Hematopoietic multipotent progenitor cell treated with erythropoietin and hydrocortisone succinate and interleukin-3 and kit ligand, for 15 days (in vitro differentiated cells): ENCODE measurements around the gene DNAJB5.
"Not testable (repeated sequence)": the region's sequence is repeated elsewhere in the genome, so short reads cannot be mapped to it uniquely, and the experiment has no call there.

Experiments
- DNase-seq: peaks from one replicate; pipeline ENCODE4 v3.0.0-alpha.2; 2015; ENCODE audit warnings: low spot score

Gene DNAJB5

DNA sequence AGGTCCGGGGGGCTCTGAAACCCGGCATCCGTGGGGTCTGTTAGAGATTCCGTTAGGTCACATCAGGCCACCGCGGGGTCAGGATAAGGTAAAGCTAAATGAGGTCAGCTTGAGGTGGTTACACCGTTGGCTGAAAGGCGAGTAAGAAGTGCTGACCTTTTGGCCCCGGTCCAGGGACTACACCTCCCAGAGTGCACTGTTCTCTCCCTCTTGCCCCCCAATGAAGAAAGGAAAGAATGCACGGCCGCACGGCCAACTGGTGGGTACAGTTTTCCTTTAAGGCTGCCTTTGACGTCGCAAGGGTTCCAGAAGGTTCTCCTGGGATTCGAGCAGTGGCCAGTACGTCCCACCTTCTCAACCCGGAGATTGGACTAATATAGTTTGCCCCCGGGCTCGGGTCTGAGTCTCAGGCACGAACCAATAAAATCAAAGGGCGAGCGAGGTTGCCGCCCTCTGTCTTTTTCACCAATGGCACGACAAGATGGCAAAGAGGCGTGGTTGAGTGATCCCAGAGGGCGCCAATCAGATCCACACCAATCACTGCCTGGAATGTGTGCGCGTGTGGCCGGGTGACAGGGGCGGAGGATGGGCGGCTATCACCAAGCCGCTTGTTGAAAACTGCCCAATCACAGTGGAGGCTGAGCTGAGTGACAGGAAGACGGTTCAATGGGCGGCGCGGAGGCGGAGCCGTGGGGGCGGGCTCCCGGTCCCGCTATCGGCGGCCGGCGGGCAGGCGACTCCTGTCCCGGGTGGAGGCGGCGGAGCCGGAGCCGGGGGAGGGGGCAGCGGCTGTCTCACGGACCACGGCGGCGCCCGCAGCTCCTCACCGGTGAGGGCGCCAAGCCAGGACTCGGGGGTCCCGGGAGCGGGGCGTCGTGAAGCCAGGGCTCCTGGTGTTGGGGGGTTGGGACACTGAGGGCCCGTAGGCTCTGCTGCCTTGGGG is at the start of gene DNAJB5:
DNAJB5 (plus strand) TSS at position 743 of the 943 bp plus-strand sequence. CDS start 886 bp downstream, outside the sequence.
- peak; percentile 79 for DNase-seq

GRCh38 chr9:34939989-34940388 is 49.6 kb upstream of the DNAJB5 start:
- DNase-seq = not testable (repeated sequence)

DNA sequence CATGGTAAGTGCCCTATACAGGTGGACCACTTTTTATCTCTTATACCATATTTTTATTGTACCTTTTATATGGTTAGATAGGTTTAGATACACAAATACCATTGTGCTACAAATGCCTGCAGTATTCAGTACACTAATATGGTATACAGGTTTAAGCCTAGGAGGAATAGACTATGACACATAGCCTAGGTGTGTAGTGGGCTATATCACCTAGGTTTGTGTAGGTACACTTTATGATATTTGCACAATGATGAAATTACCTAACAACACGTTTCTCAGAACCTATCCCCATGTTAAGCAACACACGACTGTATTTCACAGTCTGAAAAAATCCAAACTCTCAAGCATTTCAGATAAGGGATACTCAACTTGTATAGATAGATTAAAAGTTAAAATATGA is 41.1 kb upstream of the DNAJB5 start:
- no peak for DNase-seq

DNA sequence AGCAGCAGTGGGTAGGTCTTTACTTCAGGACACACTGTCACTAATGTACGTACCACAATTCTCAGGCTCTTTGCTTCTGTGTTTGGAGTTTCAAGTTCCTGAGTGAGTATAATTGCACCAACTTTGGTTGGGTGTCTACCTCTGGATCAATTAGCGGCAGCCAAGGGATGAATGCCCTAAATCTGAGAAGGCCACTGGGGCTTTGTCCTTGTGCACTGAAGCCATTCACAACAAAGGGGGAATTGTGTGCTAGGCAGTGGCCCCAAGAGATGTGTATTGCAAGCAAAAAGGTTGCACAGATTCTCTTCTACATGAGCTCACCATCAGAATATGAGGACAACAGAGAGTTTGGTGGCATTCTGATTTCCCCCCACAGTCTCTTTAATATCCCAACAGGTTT is 35.3 kb upstream of the DNAJB5 start:
- no peak for DNase-seq

DNA sequence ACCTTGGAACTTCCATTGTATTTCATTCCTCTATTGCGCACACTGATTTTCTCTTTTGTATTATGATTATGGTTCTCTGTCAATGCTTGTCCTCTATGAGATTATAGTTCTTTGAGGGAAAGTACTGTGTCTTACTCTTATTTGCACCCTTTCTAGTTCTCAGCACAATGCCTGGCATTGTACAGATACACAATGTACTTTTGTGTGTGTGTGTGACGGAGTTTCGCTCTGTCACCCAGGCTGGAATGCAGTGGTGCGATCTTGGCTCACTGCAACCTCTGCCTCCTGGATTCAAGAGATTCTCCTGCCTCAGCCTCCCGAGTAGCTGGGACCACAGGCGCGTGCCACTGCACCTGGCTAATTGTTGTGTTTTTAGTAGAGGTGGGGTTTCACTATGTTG is 33.5 kb upstream of the DNAJB5 start:
- not testable (repeated sequence) for DNase-seq

- no peak for DNase-seq
These were observed 32.9 kb upstream of the DNAJB5 start for GRCh38 chr9:34956648-34957047.

DNA sequence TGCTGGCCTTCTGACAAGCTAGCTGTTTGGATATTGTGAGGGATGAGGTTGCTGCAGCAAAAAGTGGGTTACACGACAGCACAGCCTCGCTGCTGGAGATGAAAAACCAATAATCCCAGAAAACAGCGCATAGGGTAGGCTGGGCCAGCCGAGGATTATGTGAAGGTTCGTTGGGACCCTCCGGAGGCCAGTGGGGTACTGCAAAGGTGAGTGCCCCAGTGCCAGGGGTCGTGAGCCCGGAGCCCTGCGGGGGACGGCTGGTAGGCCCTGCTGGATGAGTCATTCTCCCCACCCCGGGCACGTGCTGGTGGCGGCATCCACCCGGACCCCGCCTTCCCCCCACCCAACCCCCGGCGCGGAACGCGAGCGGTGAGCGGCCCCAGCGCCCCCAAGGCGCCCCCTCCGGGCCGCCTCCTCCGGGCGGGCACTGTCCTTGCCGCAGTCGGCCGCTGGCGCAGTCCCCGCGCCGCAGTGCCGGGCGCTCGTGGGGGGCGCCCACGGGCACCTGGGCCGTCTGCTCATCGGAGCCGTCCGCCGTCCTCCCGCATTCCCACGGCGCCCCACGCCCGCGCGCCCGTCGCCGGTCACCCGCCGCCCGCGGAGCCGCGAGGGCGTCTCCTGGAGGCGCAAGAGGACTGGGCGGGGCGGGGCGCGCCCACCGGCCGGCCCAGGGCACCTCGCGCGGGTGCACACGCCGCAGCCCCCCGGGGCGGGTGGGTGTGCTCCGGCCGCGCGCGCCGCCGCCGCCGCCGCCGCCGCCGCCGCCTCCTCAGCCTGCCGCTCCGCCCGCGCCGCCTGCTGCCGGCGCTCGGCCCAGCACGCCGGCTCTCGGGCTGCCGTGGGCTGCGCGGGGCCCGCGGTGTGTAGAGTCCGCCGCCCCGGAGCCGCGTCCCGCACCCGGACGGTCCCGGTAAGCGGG is 31.8 kb upstream of the DNAJB5 start, which contains the start of gene PHF24:
PHF24 (plus strand) TSS at position 794 of the 919 bp plus-strand sequence. CDS start 13,014 bp downstream, outside the sequence.
- DNase-seq = no peak

DNA sequence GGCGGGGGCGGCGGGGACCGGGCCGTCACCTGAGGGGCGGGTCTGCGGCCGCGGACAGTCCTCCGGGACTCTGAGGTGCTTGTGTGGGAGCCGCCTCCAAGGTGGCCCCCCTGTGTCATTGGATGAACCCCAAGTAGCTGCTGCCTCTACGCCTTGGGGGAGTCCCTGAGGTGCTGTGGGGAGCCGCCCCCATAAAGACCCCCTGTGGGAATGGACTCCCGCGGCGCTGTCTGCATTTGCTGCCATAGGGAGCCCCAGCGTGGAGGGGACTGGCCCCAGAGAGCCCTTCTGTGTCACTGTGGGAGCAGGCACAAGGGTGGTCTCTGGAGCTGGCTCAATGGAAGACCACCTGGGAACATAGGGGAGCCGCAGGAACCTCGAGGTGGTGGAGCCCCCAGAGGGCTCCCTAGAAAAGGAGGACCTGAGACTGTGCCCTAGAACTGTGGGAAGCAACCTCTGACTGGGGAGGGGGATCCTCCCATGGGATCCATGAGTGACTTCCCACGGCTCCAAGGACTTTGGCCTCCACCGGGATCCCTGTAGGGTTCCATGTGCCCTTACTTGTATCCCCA is 31.0 kb upstream of the DNAJB5 start:
- DNase-seq = no peak

DNA sequence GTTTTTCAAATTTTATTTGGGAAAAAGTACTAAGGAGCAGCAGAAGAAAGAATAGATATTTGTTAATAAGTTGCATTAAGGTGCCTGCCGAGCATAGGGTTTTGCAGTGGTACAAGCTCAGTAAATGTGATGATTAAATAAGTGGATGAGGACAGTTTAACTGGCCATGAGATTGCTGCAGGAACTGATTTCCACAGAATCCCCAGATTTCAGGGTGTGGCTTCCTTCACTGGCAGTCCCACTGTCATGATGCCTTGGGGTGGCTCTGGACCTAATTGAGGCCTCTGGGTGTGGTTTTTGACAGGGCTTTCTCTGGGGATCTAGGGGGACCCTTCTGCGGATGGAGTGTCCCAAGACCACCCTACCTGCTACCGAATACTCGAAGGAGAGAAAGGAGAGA is 30.1 kb upstream of the DNAJB5 start:
- DNase-seq = no peak

- no peak for DNase-seq
These were observed 27.7 kb upstream of the DNAJB5 start for GRCh38 chr9:34961574-34962490.

GRCh38 chr9:34962546-34962945 is 27.0 kb upstream of the DNAJB5 start:
- no peak for DNase-seq

- DNase-seq = no peak
These were observed 26.0 kb upstream of the DNAJB5 start for GRCh38 chr9:34963552-34963951.

GRCh38 chr9:34964458-34964857 is 25.1 kb upstream of the DNAJB5 start:
- no peak for DNase-seq

GRCh38 chr9:34971146-34971811 is 18.3 kb upstream of the DNAJB5 start:
- no peak for DNase-seq

DNA sequence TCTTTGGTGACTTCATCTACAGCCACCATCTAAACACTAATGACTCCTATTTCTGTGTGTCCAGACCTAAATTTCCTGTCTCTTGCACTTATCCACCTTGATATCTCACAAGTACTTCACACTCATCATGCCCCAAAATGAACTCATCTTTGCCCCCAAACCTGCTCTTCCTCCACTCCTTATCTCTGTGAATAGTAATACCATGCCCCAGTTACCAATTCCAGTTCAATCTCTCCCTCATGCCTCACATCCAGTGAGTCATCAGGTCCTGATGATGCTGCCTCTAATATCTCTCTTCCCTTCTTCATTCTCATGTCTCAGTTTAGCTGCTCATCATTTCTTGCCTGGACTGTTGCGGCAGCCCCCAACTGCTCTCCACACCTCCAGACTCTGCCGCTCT is 14.9 kb upstream of the DNAJB5 start:
- no peak for DNase-seq

- DNase-seq = no peak
These were observed 13.1 kb upstream of the DNAJB5 start for GRCh38 chr9:34976441-34976840.

- no peak for DNase-seq
These were observed 12.6 kb upstream of the DNAJB5 start for GRCh38 chr9:34976992-34977391.

DNA sequence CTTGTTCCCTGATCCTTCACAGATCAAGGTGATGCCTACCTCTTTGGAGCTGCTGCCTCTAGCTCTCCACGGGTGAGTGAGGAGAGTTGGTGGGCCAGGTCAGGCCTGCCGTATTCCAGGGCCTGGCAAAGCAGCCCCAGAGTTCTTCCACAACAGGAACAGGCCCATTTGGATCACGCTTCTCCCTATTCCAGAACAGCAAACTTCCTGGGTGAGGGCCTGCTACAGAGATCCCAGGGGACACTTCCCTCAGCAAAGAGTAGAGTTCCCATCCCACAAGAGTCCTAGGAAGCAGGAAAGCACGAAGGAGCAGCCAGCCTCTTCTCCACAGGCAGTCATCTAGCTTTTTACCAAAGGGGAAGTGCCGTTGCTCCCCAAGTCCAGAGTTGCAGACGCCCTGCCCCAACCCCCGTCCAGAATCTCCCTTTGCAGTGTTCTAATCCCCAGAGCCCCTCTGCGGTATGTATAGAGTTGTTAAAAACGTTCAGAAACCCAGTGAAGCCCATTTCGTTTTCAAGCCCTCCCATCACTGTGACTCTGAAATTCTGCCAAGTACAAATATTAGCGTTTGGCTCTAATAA is 9.3 kb upstream of the DNAJB5 start:
- DNase-seq = no peak

GRCh38 chr9:34982361-34982760 is 7.2 kb upstream of the DNAJB5 start:
- DNase-seq = no peak

GRCh38 chr9:34983209-34983608 is 6.3 kb upstream of the DNAJB5 start:
- DNase-seq = no peak
